Pancreas (tissue), 10 donors: ENCODE measurements around the gene ENTR1. TPM values are rescaled to one million over a fixed set of nuclear protein-coding genes. Genes with fewer than 3 reads are reported as not detected.
"Not testable (repeated sequence)": the region's sequence is repeated elsewhere in the genome, so short reads cannot be mapped to it uniquely, and the experiment has no call there.

Experiments used
- ATAC-seq, 4 donors: fragments of 200-7000 bp; cut with Tn5 transposase; one replicate each; pipeline versions ENCODE4 v1.8.0 to v1.9.1; 2020; ENCODE audit warnings: mild to moderate bottlenecking in 4 of 4, moderate library complexity in 4 of 4
- DNase-seq, 6 donors: peaks; one replicate each; pipeline ENCODE4 v3.0.0-alpha.2; 2020
- FAIRE-seq: peaks from 2 replicates; lab custom pipeline; 2012; peaks lifted over from hg19 to GRCh38; lab: Jason Lieb, UNC
- H3K27ac ChIP-seq, 4 donors: fragments of 200-600 bp; sonication (generic); 1 replicate in 3 of 4; 2 replicates in 1 of 4; pipeline versions ENCODE4 v1.5.0 to v1.8.0; 2020
- H3K27me3 ChIP-seq, 4 donors: fragments of 200-600 bp; one replicate each; pipeline ENCODE4 v1.8.0; 2021
- H3K36me3 ChIP-seq, 3 donors: fragments of 200-600 bp; sonication (generic) in 1 of 3; one replicate each; pipeline versions ENCODE4 v1.5.0 to v1.8.0; 2020 to 2021
- H3K4me1 ChIP-seq, 3 donors: fragments of 200-600 bp; one replicate each; pipeline ENCODE4 v1.8.0; 2021
- H3K4me3 ChIP-seq, 4 donors: fragments of 200-600 bp; sonication (generic) in 2 of 4; one replicate each; pipeline versions ENCODE4 v1.5.0 to v1.8.0; 2020 to 2021
- H3K9me3 ChIP-seq, 4 donors: fragments of 200-600 bp; one replicate each; pipeline ENCODE4 v1.8.0; 2021
- WGBS, 2 donors: extraction: QIAGEN DNeasy Blood & Tissue Kit; methylation state at CpG; one replicate each; pipeline ENCODE4 v1.1.7; 2013; 5-methylcytosine and 5-hydroxymethylcytosine counted together
- intact Hi-C, 3 donors: fragments of 100-400 bp; cut with DNase I; formaldehyde crosslinking; loops; one replicate each; pipeline versions ENCODE4 v1.11.1 to v1.14.2; 2022
- polyA plus RNA-seq, 2 donors: library from polyadenylated mRNA; stranded (reverse); fragments of 200-250 nt; gene quantifications; one replicate each; pipeline ENCODE4 v1.2.3, GENCODE V29; 2013
- total RNA-seq, 6 donors: library from RNA; stranded (reverse); fragmentation: NEBNext Ultra II Directional in 4 of 6; extraction: Animal tissue kit (Norgen Biotek cat#: 25700) in 4 of 6; gene quantifications; one replicate each; pipeline versions ENCODE4 v1.2.1 to v1.2.4, GENCODE V29; 2021 to 2023
- TF ChIP-seq, protein P1 (sequence below), 4 donors: fragments of 200-600 bp; sonication (generic) in 3 of 4; IDR thresholded peaks; one replicate each; pipeline versions ENCODE4 v1.5.0 to v1.8.0; 2021; ENCODE audit warnings: antibody characterized with exemption in 4 of 4
- donor health status: healthy with polysubstance abuse.
- donor health status: DM: no; HTN: no; CAD: no; lungs with moderate emphysema.
- donor health status: DM: no; HTN: no; CAD: no.
- donor health status: control.
- donor health status: control.
- donor health status: Bipolar disorder and iron deficiency.
- donor health status: DM: yes; HTN: yes; CAD: no.
- donor health status: DM: no; HTN: no; CAD: no.
- donor health status: DM: no; HTN: no; CAD: no.
- donor health status: DM: yes; HTN: yes; CAD: no.

The ENTR1 gene
- total and polyA plus RNA-seq, 8 donors: 13.8 to 36.6 (median 22.2) TPM

- Histone ChIP-seq H3K9me3 (no peaks in the 10 kb centered on the region), H3K4me1 (peaks cover 0 to 15% (median 13%) of the 10 kb centered on the region in 3 donors), H3K4me3 (no peak overlapping the region), H3K27me3 (no peaks in the 10 kb centered on the region), H3K36me3 (peaks cover 0 to 19% (median 6%) of the 10 kb centered on the region in 3 donors), H3K27ac (no peak overlapping the region)
- 87 to 90% methylated on average over 7 of the region's 7 CpGs for WGBS, 2 donors
- intact Hi-C loops: no loop called here
- FAIRE-seq: no peak
- TF ChIP-seq, protein P1, sequence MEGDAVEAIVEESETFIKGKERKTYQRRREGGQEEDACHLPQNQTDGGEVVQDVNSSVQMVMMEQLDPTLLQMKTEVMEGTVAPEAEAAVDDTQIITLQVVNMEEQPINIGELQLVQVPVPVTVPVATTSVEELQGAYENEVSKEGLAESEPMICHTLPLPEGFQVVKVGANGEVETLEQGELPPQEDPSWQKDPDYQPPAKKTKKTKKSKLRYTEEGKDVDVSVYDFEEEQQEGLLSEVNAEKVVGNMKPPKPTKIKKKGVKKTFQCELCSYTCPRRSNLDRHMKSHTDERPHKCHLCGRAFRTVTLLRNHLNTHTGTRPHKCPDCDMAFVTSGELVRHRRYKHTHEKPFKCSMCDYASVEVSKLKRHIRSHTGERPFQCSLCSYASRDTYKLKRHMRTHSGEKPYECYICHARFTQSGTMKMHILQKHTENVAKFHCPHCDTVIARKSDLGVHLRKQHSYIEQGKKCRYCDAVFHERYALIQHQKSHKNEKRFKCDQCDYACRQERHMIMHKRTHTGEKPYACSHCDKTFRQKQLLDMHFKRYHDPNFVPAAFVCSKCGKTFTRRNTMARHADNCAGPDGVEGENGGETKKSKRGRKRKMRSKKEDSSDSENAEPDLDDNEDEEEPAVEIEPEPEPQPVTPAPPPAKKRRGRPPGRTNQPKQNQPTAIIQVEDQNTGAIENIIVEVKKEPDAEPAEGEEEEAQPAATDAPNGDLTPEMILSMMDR (IDR thresholded peaks at IDR 0.05): no peak
- no peak for DNase-seq
- ATAC-seq: no peak
Measured at GRCh38 chr9:136407911-136408310, 2.5 kb downstream of the ENTR1 start.

DNA sequence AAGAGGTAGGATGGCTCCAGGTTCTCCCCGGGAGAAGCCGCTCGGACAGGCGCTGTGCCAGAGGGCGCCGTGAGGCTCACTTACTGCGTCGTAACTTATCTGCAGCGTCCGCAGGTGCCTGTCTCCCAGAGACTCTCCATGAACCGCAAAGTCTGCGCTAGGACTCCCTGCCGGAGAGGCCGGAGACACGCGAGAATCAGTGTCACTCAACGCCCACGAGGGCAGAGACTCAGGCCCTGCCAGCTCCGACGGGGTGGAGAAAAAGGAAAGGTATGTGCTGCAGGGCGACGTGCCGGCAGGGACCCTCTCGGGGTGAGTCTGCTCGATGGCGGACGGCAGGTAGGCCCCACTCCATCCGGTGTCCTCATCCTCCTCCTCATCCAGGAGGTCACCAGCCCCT, 3.4 kb downstream of the ENTR1 start:
- H3K9me3 ChIP-seq, H3K4me3 ChIP-seq, H3K27ac ChIP-seq, H3K27me3 ChIP-seq, FAIRE-seq, ATAC-seq, intact Hi-C loops: not testable (repeated sequence)
- peaks cover 0 to 15% (median 13%) of the 10 kb centered on the region in 3 donors for H3K4me1 ChIP-seq
- WGBS, 2 donors: 89 to 92% methylated on average over 28 of the region's 28 CpGs
- H3K36me3 ChIP-seq: peaks cover 0 to 19% (median 6%) of the 10 kb centered on the region in 3 donors
- peak in 2 of 6 donors; percentile 35 to 55 for DNase-seq

DNA sequence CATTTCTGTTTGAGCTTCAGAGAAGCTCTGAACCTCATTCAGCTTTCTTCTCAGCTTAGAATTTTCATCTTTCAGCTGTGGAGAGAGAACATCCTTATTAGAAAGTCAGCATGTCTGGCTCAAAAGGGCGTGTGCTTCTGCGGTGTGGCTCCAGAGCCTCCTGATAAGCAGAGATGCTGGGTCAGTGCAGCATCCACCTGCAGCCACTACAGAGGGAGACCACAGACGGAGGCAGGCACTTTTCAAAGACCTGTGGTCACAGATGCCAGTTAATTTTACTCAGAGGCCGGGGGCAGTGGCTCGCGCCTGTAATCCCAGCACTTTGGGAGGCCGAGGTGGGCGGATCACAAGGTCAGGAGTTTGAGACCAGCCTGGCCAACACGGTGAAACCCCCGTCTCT, 4.5 kb downstream of the ENTR1 start:
- H3K4me3 ChIP-seq, H3K9me3 ChIP-seq, ATAC-seq, intact Hi-C loops, FAIRE-seq, DNase-seq, H3K27me3 ChIP-seq, H3K27ac ChIP-seq, H3K4me1 ChIP-seq: not testable (repeated sequence)
- H3K36me3 ChIP-seq: peaks cover 0 to 19% (median 6%) of the 10 kb centered on the region in 3 donors
- WGBS, 2 donors: 88 to 89% methylated on average over 10 of the region's 10 CpGs

DNA sequence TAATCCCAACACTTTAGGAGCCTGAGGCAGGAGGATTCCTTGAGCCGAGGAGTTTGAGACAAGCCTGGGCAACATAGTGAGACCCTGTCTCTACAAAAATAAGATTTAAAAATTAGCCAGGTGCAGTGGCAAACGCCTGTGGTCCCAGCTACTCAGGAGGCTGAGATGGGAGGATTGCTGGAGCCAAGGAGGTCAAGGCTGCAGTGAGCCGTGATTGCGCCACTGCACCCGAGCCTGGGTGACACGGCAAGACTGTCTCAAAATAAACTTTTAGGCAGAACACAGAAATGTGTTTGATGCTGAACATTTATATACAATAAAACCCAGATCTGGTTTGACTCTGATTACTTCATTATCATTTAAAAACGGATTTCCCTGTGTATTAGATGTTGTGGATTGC, 4.9 kb downstream of the ENTR1 start:
- DNase-seq (no peak), FAIRE-seq (no peak), ATAC-seq (no peak)
- TF ChIP-seq, protein P1 (IDR thresholded peaks at IDR 0.05): no peak
- no peak overlapping the region for H3K27ac ChIP-seq
- no peaks in the 10 kb centered on the region for H3K27me3 ChIP-seq
- peaks cover 0 to 19% (median 6%) of the 10 kb centered on the region in 3 donors for H3K36me3 ChIP-seq
- intact Hi-C loops: no loop called here
- peaks cover 0 to 10% (median 5%) of the 10 kb centered on the region in 3 donors for H3K4me1 ChIP-seq
- H3K9me3 ChIP-seq: no peaks in the 10 kb centered on the region
- 76 to 81% methylated on average over 7 of the region's 7 CpGs for WGBS, 2 donors
- no peak overlapping the region for H3K4me3 ChIP-seq

GRCh38 chr9:136404801-136405136, 5.6 kb downstream of the ENTR1 start:
- no peak overlapping the region for H3K27ac ChIP-seq
- DNase-seq (peak in 1 of 6 donors; percentile 66), FAIRE-seq (no peak), ATAC-seq (no peak)
- H3K4me3 ChIP-seq: no peak overlapping the region
- no peaks in the 10 kb centered on the region for H3K9me3 ChIP-seq
- TF ChIP-seq, protein P1 (IDR thresholded peaks at IDR 0.05): no peak
- H3K27me3 ChIP-seq: no peaks in the 10 kb centered on the region
- H3K4me1 ChIP-seq: peaks cover 0 to 10% (median 5%) of the 10 kb centered on the region in 3 donors
- peaks cover 0 to 19% (median 6%) of the 10 kb centered on the region in 3 donors for H3K36me3 ChIP-seq
- WGBS, 2 donors: 87 to 88% methylated on average over 14 of the region's 14 CpGs
- intact Hi-C loops: loop anchor here in 1 of 3 donors (5.0 kb wide), 1 partner anchor 228 kb away; no protein-coding TSS in a partner anchor
